Renal cortical epithelial cell (primary cell): ENCODE data around the gene SMIM45.

Source experiments
- DNase-seq: peaks from one replicate; pipeline ENCODE4 v3.0.0-alpha.2; 2011; ENCODE audit warnings: low read depth

SMIM45 gene

DNA sequence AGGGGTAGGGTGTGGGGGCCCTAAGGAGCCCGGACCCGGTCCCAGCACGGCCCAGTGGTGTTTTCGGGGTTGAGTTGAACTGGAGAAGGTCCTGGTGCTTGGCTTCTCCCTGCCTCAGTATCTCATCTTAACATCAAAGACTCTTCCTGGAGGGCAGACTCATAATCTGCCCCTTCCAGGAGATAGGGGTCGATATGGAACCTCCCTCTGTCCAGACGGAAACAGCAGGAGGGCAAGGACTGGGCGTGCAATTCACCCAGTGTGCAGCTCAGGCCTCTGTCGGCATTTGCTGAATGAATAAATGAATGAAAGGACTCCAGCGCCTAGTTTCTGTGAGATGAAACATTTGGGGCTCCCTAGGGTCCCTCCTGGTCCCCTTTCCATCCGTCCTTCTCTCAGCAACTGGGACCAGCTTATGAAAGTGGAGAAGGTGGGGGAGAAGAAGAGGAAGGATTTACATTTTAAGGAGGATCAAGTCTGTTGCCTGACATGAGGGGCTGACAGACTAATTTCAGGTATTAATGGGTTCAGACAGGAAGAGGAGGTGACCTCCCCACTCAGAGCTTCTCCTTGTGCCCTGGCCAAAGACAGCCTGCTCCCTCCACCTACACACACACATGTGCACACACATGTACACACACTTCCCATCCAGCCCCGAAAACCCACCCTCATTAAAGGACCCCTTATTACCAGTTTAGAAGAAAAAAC lies 36.0 kb upstream of the SMIM45 start:
- no peak for DNase-seq

- DNase-seq: no peak
Measured at GRCh38 chr22:41916745-41917358, 35.1 kb upstream of the SMIM45 start.

- DNase-seq: no peak
Measured at GRCh38 chr22:41917375-41917902, 34.5 kb upstream of the SMIM45 start.

- DNase-seq: peak; percentile 54
Measured at GRCh38 chr22:41917903-41918791, 33.8 kb upstream of the SMIM45 start.

- peak; percentile 26 for DNase-seq
Measured at GRCh38 chr22:41919357-41920224, 32.4 kb upstream of the SMIM45 start.

GRCh38 chr22:41920271-41920976 lies 31.5 kb upstream of the SMIM45 start:
- no peak for DNase-seq

DNA sequence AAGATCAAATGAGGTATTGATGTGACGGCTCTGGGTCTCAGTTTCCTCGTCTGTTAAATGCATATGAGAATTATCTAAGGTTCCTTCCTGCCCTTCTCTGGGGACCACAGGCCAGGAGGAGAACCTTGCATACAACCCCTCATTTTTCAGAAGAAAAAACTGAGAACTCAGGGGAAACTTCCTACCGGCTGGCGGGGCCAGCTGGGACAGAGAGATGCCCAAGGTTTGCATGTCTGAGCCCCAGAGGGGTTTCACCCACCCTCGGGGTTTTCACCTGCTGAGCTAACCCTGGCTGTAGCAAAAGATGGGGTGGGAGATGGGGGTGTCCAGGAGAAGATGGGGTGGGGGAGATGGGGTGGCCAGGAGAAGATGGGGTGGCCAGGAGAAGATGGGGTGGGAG lies 29.6 kb upstream of the SMIM45 start:
- DNase-seq: no peak

GRCh38 chr22:41922940-41923594 lies 28.9 kb upstream of the SMIM45 start:
- no peak for DNase-seq

GRCh38 chr22:41923595-41924276 lies 28.2 kb upstream of the SMIM45 start:
- no peak for DNase-seq

DNA sequence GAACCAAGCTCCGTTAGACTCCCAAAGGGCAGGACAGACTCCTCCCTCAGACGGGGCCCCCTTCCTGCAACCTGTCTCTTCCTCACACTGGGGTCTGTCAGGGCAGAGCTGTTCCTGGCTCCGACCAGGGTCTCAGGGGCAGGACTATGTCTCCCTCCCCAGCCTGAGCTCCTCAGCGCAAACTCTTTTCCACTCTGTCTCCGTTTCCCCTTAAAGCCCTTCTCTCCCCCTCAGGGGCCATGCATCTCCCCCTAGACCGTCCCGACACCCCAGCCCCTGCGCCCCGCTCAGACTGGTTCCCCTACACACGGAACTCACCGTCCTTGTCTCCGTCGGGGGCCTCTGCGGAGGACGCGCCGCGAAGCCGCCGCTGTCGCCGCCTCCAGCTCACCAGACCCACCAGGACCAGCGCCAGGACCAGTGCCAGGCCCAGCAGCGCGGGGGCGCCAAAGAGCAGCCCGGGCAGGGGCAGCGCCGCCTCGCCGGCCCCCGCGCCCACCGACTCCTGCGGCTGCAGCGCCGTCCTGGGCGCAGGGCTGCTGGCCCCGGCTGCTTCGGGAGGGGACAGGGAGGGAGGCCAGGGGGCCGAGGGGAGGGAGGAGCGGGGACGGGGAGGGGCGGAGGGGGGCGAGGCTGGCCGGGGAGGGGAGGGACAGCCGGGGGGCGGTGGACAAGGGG lies 26.0 kb upstream of the SMIM45 start:
- DNase-seq: no peak

DNA sequence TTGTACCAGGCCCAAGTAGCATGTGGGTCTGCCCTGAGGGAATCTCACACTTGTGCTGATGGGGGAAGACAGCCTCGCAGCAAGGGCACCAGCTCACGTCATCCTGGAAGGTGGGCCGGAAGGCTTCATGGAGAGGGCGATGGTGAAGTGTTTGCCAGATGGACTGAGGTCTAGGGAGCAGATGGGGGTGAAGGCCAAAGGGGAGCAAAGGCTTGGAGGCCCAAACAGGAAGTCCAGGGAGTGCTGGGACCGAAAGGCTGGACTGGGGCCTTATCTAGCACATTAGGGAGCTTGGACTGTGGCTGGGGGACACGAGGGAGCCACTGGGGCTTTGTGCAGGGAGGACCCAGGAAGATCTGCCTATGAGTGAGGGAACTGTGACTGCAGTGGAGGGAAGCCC lies 24.1 kb upstream of the SMIM45 start:
- DNase-seq: no peak

- no peak for DNase-seq
Measured at GRCh38 chr22:41928593-41929417, 23.1 kb upstream of the SMIM45 start.

GRCh38 chr22:41929418-41929810 lies 22.5 kb upstream of the SMIM45 start:
- no peak for DNase-seq

DNA sequence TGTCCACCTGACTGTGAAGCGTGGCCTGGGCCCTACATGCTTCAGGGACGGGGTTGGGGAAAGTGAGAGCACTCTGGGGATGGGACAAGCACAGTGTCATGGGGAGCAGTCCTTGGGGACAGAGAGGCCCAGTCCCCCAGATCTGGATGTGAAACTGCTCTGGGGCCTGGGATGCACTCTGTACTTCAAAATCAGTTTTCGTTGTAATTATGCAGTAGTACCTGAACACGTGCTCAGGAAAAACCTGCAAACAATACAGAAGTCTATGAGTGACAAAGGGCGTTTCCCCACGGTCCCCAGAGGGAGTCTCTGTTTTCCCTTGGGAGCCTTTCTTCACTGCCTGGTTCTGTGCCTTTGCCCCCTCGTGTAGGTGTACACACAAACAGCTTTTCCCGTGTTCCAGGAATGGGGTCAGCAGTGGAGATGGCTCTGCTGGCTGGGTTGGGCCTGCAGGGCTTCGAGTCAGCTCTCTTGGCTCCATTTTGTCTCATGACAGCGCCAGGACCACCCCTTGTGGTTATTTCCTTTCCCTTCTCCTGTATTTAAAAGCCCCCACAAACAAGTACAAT lies 20.2 kb upstream of the SMIM45 start:
- no peak for DNase-seq

- DNase-seq: no peak
Measured at GRCh38 chr22:41932353-41932752, 19.6 kb upstream of the SMIM45 start.

DNA sequence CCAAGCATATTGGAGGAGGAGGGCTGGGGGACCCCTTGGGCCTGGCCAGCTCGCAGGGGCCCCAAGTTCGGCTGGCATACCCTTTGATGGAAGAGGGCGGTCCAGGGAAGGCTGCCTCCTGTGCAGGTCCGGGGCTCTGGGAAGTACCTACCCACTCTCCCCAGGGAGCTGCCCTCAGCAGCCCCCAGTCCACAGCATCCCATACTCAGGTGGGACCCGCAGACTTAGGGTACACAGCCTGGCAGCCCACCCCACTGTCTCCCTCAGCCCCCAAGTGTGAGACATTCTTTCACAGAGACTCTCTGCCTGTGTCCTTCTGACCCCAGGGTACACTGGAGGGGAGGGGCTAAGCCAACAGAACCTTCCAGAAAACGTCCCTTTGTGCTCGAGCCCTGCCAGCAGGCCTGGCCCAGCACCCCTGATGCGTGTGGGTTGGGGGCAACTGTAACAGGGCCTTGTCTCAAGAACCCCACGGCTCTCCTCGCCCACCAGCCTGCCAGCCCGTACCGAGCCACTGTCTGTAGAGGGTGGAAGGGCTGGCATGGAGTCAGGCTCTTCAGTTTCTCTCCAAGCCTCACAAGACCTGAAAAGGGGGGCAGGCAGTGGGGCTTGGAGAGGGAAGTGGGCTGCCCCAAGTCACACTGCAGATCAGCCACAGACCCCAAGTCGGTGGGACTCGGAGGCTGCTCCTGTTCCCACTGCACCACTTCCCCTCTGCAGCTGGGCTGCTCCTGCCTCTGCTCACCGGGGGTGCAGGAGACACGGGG lies 18.4 kb upstream of the SMIM45 start:
- no peak for DNase-seq
